AG04449 (cell line): Measurements from ENCODE around the gene OR1M1.
A peak's percentile ranks its signal among the peaks of the same experiment; 100 is the strongest.
"Not testable (repeated sequence)": the region's sequence is repeated elsewhere in the genome, so short reads cannot be mapped to it uniquely, and the experiment has no call there.

Experiments
- CTCF ChIA-PET: fragments of 350-600 bp; formaldehyde crosslinking; extraction: SDS; loops from one replicate; lab custom pipeline; 2021; ENCODE audit warnings: antibody characterized with exemption; lab: Yijun Ruan, JAX
- POLR2A ChIA-PET: fragments of 400-600, 350-600 bp; formaldehyde crosslinking; extraction: SDS; loops from one replicate; lab custom pipeline; 2020; ENCODE audit warnings: antibody characterized with exemption, inconsistent platforms; lab: Yijun Ruan, JAX
- DNase-seq: peaks from one replicate; pipeline ENCODE4 v3.0.0-alpha.2; 2010; ENCODE audit warnings: low read depth, low spot score
- H3K4me3 ChIP-seq: 2 replicates; pipeline ENCODE4 v1.5.1; 2011; ENCODE audit warnings: low read depth, mild to moderate bottlenecking, control low read depth, low read length
- CTCF ChIP-seq: IDR thresholded peaks from one replicate; pipeline ENCODE4 v1.5.1; 2011; ENCODE audit warnings: mild to moderate bottlenecking, moderate library complexity, low read length, control low read depth, inconsistent platforms; ENCODE audit not compliant: insufficient read depth; ENCODE audit errors: missing control alignments

The OR1M1 gene

GRCh38 chr19:9070066-9070465, 16.8 kb upstream of the OR1M1 start:
- CTCF ChIA-PET: no interaction called here
- POLR2A ChIA-PET: no interaction called here
- H3K4me3 ChIP-seq: no peak overlapping the region
- DNase-seq: no peak
- no peak for TF ChIP-seq CTCF

DNA sequence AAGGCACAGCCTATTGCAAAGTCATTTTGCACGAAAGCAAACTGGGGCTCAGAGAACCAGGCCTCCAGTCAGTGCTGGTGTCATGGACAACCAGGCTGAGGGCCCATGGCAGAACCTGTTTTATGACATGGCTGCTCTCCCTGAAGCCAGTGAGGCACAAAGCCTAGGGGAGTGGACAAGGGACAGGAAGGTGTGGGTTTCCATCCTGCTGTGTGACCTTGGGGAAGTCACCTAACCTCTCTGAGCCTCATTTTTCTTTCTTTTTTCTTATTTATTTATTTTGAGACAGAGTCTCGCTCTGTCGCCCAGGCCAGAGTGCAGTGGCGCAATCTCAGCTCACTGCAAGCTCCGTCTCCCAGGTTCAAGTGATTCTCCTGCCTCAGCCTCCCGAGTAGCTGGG, 15.1 kb upstream of the OR1M1 start:
- H3K4me3 ChIP-seq, CTCF ChIA-PET, POLR2A ChIA-PET, DNase-seq: not testable (repeated sequence)

GRCh38 chr19:9073806-9074205, 13.1 kb upstream of the OR1M1 start:
- no peak for TF ChIP-seq CTCF
- CTCF ChIA-PET: no interaction called here
- no peak overlapping the region for H3K4me3 ChIP-seq
- no peak for DNase-seq
- POLR2A ChIA-PET: no interaction called here

DNA sequence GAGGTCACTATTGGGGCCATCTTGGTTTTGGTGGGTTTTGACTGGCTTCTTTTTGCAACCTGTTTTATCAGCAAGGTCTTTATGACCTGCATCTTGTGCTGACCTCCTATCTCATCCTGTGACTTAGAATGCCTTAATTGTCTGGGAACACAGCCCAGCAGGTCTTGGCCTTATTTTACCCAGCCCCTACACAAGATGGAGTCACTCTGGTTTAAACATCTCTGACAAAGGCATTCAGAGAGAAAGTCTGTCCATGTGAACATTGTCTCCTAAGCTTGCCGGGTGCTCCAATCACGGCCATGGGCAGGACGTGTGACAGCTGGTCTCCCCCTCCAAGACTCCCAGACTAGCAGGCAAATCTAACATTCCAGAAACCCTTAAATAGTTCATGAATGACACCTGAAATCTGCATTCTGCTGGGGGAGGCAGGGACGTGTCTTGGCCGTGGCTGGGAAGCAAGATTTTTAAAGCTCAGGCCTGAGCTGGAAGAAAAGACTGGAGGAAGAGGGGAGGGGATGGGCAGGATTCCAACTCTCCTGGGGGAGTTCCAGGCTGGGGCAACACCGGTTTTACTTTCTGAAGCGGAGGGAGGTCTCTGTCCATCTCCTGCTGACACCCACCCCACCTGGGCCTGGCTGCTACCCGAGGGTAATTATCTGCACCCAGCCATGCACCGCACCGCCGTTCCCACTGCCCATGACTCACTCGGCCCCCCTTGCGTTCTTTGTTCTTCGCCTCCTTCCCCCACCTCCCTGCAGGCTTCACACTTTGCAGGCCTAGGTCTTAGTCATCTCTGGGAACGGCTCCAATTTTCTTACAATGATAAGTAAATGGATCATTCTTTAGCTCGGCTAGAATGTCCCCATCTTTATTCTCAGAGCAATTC, 11.6 kb upstream of the OR1M1 start:
- DNase-seq: peak; percentile 65
- no peak for TF ChIP-seq CTCF
- POLR2A ChIA-PET: interaction anchor here (0.6 kb wide), 1 partner anchor 55 kb away, joined by 5 read pairs; no protein-coding TSS in a partner anchor
- CTCF ChIA-PET: no interaction called here
- no peak overlapping the region for H3K4me3 ChIP-seq

GRCh38 chr19:9076901-9077300, 10.0 kb upstream of the OR1M1 start:
- no peak for TF ChIP-seq CTCF
- ChIA-PET CTCF (no interaction called here), POLR2A (no interaction called here)
- H3K4me3 ChIP-seq: no peak overlapping the region
- no peak for DNase-seq

- H3K4me3 ChIP-seq: no peak overlapping the region
- ChIA-PET CTCF (no interaction called here), POLR2A (no interaction called here)
- DNase-seq: no peak
- TF ChIP-seq CTCF: no peak
Observed at GRCh38 chr19:9078651-9079050, 8.2 kb upstream of the OR1M1 start.

DNA sequence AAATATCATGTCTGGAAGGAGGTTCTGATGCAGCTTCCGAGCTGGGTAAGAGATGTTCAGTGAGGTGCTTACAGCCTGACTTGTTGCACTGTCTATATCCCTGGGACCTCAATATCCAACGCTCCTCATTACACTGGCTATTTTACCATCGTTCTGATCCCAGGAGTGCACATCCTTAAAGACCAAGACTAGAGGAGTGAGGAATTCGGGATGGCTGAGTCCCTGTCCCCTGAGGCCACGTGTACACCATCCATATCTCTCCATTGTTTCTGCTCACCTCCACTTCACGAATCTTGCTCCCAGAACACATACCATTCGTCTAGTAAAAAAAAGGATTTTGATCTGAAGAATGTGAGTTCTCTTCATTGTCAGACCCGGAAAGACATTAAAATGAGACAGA, 20.5 kb downstream of the OR1M1 start, which contains the start of gene OR7G2:
OR7G2 (minus strand) TSS at position 101 of the 400 bp plus-strand sequence. CDS start 4,232 bp downstream, outside the sequence.
- CTCF ChIA-PET: no interaction called here
- TF ChIP-seq CTCF: no peak
- no peak within 1 kb of the TSS for H3K4me3 ChIP-seq
- no peak for DNase-seq
- POLR2A ChIA-PET: no interaction called here
